ENCODE measurements around the gene CORO2A.

DNA sequence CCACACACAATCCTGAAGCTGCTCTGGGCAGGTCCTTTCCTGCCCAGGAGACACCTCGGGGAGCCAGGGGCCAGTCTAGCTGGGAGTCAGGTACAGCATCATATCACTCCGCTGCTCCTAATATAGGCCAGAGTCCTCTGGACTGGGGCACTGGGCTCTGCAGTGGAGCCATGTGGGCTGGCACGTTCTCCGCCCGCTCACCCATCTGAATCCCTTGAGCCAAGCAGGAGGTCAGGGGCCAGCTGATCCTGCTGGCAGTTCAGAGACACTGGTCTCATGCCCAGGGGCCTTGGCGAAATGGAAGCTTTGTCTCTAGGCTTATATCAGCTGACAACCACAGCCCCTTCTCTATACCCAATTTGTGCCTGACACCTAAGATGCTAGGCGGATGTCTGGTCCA lies 9.3 kb upstream of the CORO2A start:
- TF ChIP-seq CTCF (IDR thresholded peaks at IDR 0.05): no peak
- no peak for TF ChIP-seq EP300 (IDR thresholded peaks at IDR 0.05)
- TF ChIP-seq POLR2A (IDR thresholded peaks at IDR 0.05): no peak
